Measurements from ENCODE around the gene TPST1. TPM values are rescaled to one million over a fixed set of nuclear protein-coding genes. Genes with fewer than 3 reads are reported as not detected.
"Not testable (repeated sequence)": the region's sequence is repeated elsewhere in the genome, so short reads cannot be mapped to it uniquely, and the experiment has no call there.

TPST1 gene
- total RNA-seq, 1 experiment from 2014 or later = 5.6 TPM

- DNase-seq (ENCODE audit: extremely low read depth, low read depth) = no peak
Measured at GRCh38 chr7:66187905-66188304, 17.2 kb upstream of the TPST1 start.

- DNase-seq (ENCODE audit: extremely low read depth, low read depth) = no peak
Measured at GRCh38 chr7:66188645-66189044, 16.5 kb upstream of the TPST1 start.

- no peak for DNase-seq (ENCODE audit: extremely low read depth, low read depth)
Measured at GRCh38 chr7:66189695-66190503, 15.2 kb upstream of the TPST1 start.

- DNase-seq (ENCODE audit: extremely low read depth, low read depth) = no peak
Measured at GRCh38 chr7:66190504-66190857, 14.7 kb upstream of the TPST1 start.

GRCh38 chr7:66193146-66193725 is 11.9 kb upstream of the TPST1 start:
- DNase-seq (ENCODE audit: extremely low read depth, low read depth) = no peak

- no peak for DNase-seq (ENCODE audit: extremely low read depth, low read depth)
Measured at GRCh38 chr7:66198469-66198868, 6.7 kb upstream of the TPST1 start.

- DNase-seq (ENCODE audit: extremely low read depth, low read depth) = no peak
Measured at GRCh38 chr7:66198956-66199355, 6.2 kb upstream of the TPST1 start.

GRCh38 chr7:66202441-66202840 is 2.7 kb upstream of the TPST1 start:
- no peak for DNase-seq (ENCODE audit: extremely low read depth, low read depth)

- DNase-seq (ENCODE audit: extremely low read depth, low read depth) = no peak
Measured at GRCh38 chr7:66205741-66206090, 582 bp downstream of the TPST1 start.

- no peak for DNase-seq (ENCODE audit: extremely low read depth, low read depth)
Measured at GRCh38 chr7:66206119-66206933, 1.2 kb downstream of the TPST1 start.

- DNase-seq (ENCODE audit: extremely low read depth, low read depth) = no peak
Measured at GRCh38 chr7:66206934-66207240, 1.8 kb downstream of the TPST1 start.

- no peak for DNase-seq (ENCODE audit: extremely low read depth, low read depth)
Measured at GRCh38 chr7:66207540-66207939, 2.4 kb downstream of the TPST1 start.

- DNase-seq (ENCODE audit: extremely low read depth, low read depth) = no peak
Measured at GRCh38 chr7:66211429-66211828, 6.3 kb downstream of the TPST1 start.

- DNase-seq (ENCODE audit: extremely low read depth, low read depth) = no peak
Measured at GRCh38 chr7:66213637-66214036, 8.5 kb downstream of the TPST1 start.

- DNase-seq (ENCODE audit: extremely low read depth, low read depth) = no peak
Measured at GRCh38 chr7:66216687-66217086, 11.6 kb downstream of the TPST1 start.

GRCh38 chr7:66219805-66220204 is 14.7 kb downstream of the TPST1 start:
- no peak for DNase-seq (ENCODE audit: extremely low read depth, low read depth)

GRCh38 chr7:66221442-66221841 is 16.3 kb downstream of the TPST1 start:
- no peak for DNase-seq (ENCODE audit: extremely low read depth, low read depth)

- DNase-seq (ENCODE audit: extremely low read depth, low read depth) = no peak
Measured at GRCh38 chr7:66227808-66228207, 22.7 kb downstream of the TPST1 start.

- DNase-seq (ENCODE audit: extremely low read depth, low read depth) = not testable (repeated sequence)
Measured at GRCh38 chr7:66231326-66232216, 26.4 kb downstream of the TPST1 start.

- DNase-seq (ENCODE audit: extremely low read depth, low read depth) = no peak
Measured at GRCh38 chr7:66233638-66234037, 28.5 kb downstream of the TPST1 start.

- DNase-seq (ENCODE audit: extremely low read depth, low read depth) = no peak
Measured at GRCh38 chr7:66236713-66237303, 31.7 kb downstream of the TPST1 start.
